HAP-1 (cell line): ENCODE measurements around the gene TRIM37.

Experiments
- DNase-seq, 2 experiments: peaks; one replicate each; pipeline ENCODE4 v3.0.0-alpha.2; 2016 to 2020; ENCODE audit warnings: low spot score in 2 of 2
- H3K27me3 ChIP-seq: fragments of 250-450 bp; sonication (Bioruptor Pico); 2 replicates; pipeline ENCODE4 v1.5.1; 2020; ENCODE audit warnings: low read depth, mild to moderate bottlenecking, moderate library complexity
- H3K36me3 ChIP-seq: fragments of 250-450 bp; sonication (Bioruptor Pico); replicated peaks from 2 replicates; pipeline ENCODE4 v1.5.1; 2020; ENCODE audit warnings: mild to moderate bottlenecking
- H3K4me1 ChIP-seq: fragments of 250-450 bp; sonication (Bioruptor Pico); 2 replicates; pipeline ENCODE4 v1.5.1; 2020; ENCODE audit warnings: mild to moderate bottlenecking
- H3K4me3 ChIP-seq: fragments of 250-450 bp; sonication (Bioruptor Pico); 2 replicates; pipeline ENCODE4 v1.5.1; 2020; ENCODE audit warnings: mild to moderate bottlenecking, moderate library complexity
- H3K9me3 ChIP-seq: fragments of 250-450 bp; sonication (Bioruptor Pico); 2 replicates; pipeline ENCODE4 v1.5.1; 2020; ENCODE audit warnings: mild to moderate bottlenecking, moderate library complexity
- in situ Hi-C: fragments of 300-500 bp; cut with MboI; formaldehyde crosslinking; loops from 3 replicates; pipeline ENCODE4 v1.14.3; 2020; ENCODE audit warnings: low sequenced_read_pairs, inconsistent platforms, mixed read lengths

Gene TRIM37

DNA sequence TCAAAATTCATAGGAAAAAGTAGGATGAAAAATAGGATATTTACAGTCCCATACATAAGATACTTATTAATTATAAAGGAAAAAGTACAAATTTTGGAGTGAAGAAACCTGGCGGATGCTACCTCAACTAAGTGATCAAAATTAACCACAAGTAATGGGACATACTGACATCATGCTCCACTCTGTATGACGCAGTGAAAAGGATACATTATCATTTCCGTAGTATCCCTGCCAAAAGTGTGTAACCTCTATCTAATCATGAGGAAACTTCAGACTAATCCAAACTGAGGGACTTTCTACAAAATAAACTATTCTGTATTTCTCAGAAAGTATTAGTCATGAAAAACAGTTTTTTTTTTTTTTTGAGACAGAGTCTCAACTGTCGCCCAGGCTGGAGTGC lies 60.5 kb downstream of the TRIM37 start:
- Histone ChIP-seq H3K36me3 (peaks cover 21% of the 10 kb centered on the region), H3K4me1 (no peaks in the 10 kb centered on the region), H3K9me3 (no peaks in the 10 kb centered on the region), H3K4me3 (no peak overlapping the region), H3K27me3 (no peaks in the 10 kb centered on the region)
- no peak for DNase-seq
- in situ Hi-C loops: no loop called here

DNA sequence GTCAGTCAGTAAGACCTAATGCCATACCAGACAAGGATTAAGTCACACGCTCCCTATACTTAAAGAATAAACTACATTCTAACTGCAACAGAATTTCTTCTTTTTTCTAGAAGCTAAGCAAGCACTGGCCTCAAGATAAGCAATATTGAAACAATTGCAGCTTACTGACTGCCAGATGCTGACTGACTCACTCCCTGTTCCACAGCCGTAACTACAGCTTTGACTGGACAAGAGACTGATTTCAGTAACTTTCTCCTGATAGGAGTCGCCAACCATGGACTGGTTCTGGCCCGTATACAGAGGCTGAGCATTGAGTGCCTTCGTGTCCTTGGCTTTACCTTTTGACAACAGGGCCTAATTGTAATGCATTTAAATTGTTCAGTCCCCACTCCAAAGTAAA lies 67.9 kb downstream of the TRIM37 start:
- no peak overlapping the region for H3K4me3 ChIP-seq
- H3K4me1 ChIP-seq: no peaks in the 10 kb centered on the region
- no peak for DNase-seq
- no peaks in the 10 kb centered on the region for H3K27me3 ChIP-seq
- in situ Hi-C loops: no loop called here
- H3K36me3 ChIP-seq: peaks cover 27% of the 10 kb centered on the region
- H3K9me3 ChIP-seq: no peaks in the 10 kb centered on the region

DNA sequence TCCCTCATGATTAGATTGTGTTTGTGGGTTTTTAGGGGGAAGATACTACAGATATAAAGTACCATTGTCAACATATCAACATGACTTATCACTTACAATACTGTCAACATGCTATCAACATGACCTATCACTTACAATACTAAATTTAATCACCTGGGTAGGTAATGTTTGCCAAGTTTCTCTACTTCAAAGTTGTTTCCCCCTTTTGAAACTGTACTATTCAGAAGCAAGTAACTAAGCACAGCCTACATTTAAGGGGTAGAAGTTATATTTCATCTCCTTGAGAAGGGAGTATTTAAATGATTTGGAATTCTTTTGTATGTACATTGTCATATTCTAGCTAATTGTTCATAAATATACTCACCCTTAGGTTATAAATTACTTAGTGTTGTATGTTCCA lies 68.7 kb downstream of the TRIM37 start:
- H3K27me3 ChIP-seq: no peaks in the 10 kb centered on the region
- H3K9me3 ChIP-seq: no peaks in the 10 kb centered on the region
- H3K4me1 ChIP-seq: no peaks in the 10 kb centered on the region
- no peak overlapping the region for H3K4me3 ChIP-seq
- DNase-seq: no peak
- in situ Hi-C loops: no loop called here
- peaks cover 24% of the 10 kb centered on the region for H3K36me3 ChIP-seq

DNA sequence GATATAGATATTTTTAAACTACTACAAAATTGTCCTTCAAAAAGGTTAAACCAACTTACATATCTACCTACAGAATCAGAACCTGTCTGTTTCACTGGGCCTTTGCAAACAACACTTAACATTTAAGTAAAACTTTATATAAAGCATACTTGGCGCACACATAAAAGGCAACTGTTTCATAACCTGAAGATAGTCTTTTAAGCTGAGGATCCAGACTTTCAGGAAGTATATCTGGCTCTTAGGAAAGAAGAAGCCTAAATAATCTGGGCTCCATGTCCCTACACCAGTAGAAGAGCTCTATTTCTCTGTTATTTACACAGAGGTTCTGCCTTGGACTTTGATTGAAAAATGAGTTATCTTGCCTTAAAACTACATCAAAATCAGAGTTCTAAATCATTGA lies 75.9 kb downstream of the TRIM37 start:
- H3K9me3 ChIP-seq: no peaks in the 10 kb centered on the region
- peaks cover 5% of the 10 kb centered on the region; the same call in 1 of the 2 replicates for H3K36me3 ChIP-seq
- DNase-seq: no peak
- no peaks in the 10 kb centered on the region for H3K4me1 ChIP-seq
- H3K4me3 ChIP-seq: no peak overlapping the region
- in situ Hi-C loops: no loop called here
- no peaks in the 10 kb centered on the region for H3K27me3 ChIP-seq

DNA sequence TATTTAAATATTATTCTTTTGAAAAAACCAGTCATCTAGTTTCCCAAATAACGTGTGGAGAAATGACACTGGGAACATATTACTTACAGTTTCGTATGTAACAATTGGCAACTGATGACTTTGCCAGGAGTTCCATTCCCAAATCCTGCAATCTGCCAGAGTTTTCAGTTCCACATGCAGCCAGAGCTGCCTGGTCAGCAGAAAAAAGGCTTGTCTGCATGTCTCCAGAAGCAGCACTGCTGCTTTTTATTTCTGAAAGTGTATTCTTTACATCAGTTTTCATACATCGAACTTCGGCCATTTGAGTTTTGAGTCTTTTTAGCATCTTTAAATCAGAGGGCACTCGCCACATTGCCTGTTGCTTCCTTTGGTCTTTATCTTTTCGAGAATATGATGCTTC lies 78.4 kb downstream of the TRIM37 start:
- Histone ChIP-seq H3K4me1 (no peaks in the 10 kb centered on the region), H3K9me3 (no peaks in the 10 kb centered on the region), H3K36me3 (peaks cover 5% of the 10 kb centered on the region; the same call in 1 of the 2 replicates), H3K4me3 (no peak overlapping the region), H3K27me3 (no peaks in the 10 kb centered on the region)
- DNase-seq: no peak
- in situ Hi-C loops: no loop called here

DNA sequence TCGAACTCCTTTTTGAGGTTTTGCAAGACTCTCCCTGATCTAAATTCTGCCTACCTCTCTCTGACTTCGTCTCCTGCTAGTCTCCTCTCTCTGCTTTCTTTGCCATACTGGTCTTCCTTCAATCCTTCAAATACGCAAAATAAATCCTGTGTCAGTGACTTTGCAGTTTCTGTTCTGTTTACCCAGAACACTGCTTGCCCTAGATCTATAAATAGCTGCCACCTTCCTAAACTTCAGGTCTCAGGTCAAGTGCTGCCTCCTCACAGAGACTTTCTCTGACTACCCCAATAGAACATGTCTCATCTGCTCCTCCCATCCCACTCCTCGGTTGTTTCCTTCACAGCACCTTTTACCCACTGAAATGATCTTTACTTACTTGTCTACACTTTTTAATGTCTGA lies 78.9 kb downstream of the TRIM37 start:
- Histone ChIP-seq H3K4me1 (no peaks in the 10 kb centered on the region), H3K36me3 (peaks cover 5% of the 10 kb centered on the region; the same call in 1 of the 2 replicates), H3K4me3 (no peak overlapping the region), H3K9me3 (no peaks in the 10 kb centered on the region), H3K27me3 (no peaks in the 10 kb centered on the region)
- DNase-seq: no peak
- in situ Hi-C loops: no loop called here

DNA sequence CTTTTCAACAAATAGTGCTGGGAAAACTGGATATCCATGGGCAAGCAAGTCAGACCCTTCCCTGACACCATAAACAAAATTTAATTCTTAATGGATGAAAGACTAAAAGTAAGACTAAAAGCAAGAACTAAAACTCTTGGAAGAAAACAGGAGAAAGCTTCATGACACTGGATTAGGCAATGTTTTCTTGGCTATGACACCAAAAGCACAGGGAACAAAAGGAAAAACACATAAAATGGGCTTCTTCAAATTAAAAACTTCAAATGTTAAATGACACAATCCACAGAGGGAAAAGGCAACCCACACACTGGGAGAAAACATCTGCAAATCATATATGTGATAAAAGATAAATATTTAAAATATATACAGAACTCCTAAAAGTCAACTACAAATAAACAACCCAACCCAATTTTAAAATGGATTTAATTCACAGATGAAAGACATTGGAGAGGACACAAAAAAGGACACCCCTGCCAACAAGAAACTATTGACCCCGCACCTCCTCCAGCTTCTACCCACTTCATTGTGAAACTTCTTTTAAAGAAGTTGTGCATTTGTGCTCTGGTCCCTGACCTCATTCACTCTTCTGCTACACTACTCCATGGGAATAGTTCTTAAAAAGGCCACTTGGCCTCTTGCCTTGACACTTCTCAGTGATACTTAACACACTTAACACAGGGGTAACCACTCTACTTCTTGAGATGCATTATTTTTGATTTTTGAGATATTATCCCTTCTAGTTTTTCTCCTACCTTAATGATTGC lies 80.3 kb downstream of the TRIM37 start:
- no peak overlapping the region for H3K4me3 ChIP-seq
- H3K36me3 ChIP-seq: peaks cover 5% of the 10 kb centered on the region; the same call in 1 of the 2 replicates
- H3K9me3 ChIP-seq: no peaks in the 10 kb centered on the region
- no peaks in the 10 kb centered on the region for H3K4me1 ChIP-seq
- no peak for DNase-seq
- no peaks in the 10 kb centered on the region for H3K27me3 ChIP-seq
- in situ Hi-C loops: no loop called here

DNA sequence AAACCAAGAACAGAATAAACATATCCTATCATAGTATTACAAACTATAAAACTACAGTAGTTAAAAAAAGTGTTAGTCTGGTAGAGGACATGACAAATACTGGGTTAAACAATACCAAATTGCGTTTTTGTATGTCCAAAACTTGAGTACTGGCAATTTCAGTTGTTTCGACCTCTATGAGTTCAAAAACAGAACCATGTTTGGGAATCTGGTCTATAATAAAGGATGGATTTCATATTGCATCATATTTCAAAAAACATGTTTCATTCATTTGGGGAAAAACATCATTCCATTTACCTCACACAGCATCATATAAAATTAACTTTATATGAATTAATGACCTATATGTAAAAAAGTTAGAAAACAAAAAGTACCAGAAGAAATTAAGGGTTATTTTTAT lies 81.8 kb downstream of the TRIM37 start:
- in situ Hi-C loops: no loop called here
- H3K4me1 ChIP-seq: no peaks in the 10 kb centered on the region
- no peak overlapping the region for H3K4me3 ChIP-seq
- no peaks in the 10 kb centered on the region for H3K9me3 ChIP-seq
- no peak for DNase-seq
- no peaks in the 10 kb centered on the region for H3K27me3 ChIP-seq
- peaks cover 3% of the 10 kb centered on the region; the same call in 1 of the 2 replicates for H3K36me3 ChIP-seq

DNA sequence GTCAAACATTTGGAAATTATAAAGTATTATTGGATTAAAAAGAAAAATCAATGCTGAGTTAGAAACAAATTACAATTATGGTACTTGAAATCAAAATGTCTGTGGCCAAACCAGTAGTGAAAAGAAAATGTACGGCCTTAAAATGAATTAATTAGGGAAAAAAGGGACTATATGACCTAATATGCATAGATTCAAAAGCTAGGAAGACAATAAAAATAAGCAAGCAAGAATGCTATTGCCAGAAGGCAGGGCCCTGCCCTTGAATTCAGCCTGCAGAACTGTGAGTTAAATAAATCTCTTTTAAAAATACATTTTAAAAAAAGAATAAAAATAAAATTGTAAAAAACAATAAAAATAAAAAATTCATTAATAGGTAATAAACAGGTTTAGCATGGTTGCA lies 88.7 kb downstream of the TRIM37 start:
- H3K27me3 ChIP-seq: no peaks in the 10 kb centered on the region
- no peaks in the 10 kb centered on the region for H3K4me1 ChIP-seq
- in situ Hi-C loops: no loop called here
- no peaks in the 10 kb centered on the region for H3K36me3 ChIP-seq
- H3K4me3 ChIP-seq: no peak overlapping the region
- no peaks in the 10 kb centered on the region for H3K9me3 ChIP-seq
- no peak for DNase-seq

DNA sequence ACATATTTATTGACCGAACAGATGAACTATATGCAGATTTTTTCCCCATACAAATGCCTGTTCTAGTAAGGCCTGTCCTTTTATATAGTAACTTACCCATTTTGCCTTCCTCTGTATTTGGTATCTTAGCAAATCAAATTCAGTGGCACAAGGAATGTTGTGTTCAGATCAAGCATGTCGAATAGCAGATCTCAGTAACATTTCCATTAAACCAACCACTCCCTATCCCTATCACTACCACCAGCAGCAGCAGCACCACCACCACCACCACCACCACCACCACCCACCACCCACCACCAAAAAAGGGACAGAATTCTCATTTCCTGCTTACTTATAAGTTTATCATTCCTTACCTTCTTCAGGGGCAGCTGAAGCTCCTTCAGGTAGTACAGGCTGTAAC lies 94.7 kb downstream of the TRIM37 start:
- H3K9me3 ChIP-seq: no peaks in the 10 kb centered on the region
- H3K4me1 ChIP-seq: no peaks in the 10 kb centered on the region
- H3K36me3 ChIP-seq: peaks cover 7% of the 10 kb centered on the region
- H3K4me3 ChIP-seq: no peak overlapping the region
- in situ Hi-C loops: no loop called here
- no peak for DNase-seq
- no peaks in the 10 kb centered on the region for H3K27me3 ChIP-seq

DNA sequence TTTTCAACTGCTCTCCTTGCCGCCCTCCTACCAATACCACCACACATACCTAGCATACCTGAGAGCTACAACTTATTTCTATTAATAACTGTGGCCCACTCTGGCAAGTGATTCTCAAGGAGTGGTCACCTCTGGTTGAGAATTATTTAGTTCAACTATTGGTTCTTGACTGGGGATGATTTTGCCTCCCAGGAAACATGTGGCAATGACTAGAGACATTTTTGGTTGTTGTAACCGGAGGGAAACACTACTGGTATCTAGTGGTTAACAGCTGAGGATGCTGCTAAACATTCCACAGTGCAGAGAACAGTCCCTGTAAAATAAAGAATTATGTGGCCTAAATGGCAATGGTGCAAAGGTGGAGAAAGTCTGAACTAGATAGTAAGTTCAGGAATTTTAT lies 96.7 kb downstream of the TRIM37 start:
- in situ Hi-C loops: no loop called here
- DNase-seq: no peak
- H3K4me3 ChIP-seq: no peak overlapping the region
- no peaks in the 10 kb centered on the region for H3K27me3 ChIP-seq
- peaks cover 7% of the 10 kb centered on the region for H3K36me3 ChIP-seq
- no peaks in the 10 kb centered on the region for H3K4me1 ChIP-seq
- no peaks in the 10 kb centered on the region for H3K9me3 ChIP-seq

DNA sequence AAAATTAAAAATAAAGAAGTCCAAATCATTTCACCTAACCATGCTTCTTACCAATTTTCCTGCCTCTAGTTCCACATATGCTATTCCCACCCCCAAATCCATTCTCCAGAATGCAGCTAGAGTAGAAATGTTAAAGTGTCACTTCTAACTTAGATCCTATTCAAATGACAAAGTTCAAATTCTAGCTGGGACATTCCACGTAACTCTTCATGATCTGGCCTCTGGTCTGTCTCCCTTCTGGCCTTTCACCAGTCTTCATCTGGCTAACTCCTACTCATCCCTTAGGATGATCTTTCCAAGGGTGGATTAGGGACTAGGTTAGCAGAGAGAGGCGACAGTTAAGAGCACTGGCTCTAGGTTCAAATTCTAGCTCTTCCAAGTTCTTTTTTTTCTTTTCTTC lies 97.9 kb downstream of the TRIM37 start:
- Histone ChIP-seq H3K4me1 (no peaks in the 10 kb centered on the region), H3K36me3 (peaks cover 7% of the 10 kb centered on the region), H3K9me3 (no peaks in the 10 kb centered on the region), H3K27me3 (no peaks in the 10 kb centered on the region), H3K4me3 (no peak overlapping the region)
- no peak for DNase-seq
- in situ Hi-C loops: loop anchor here (5.0 kb wide), 1 partner anchor 486 kb away; no protein-coding TSS in a partner anchor

DNA sequence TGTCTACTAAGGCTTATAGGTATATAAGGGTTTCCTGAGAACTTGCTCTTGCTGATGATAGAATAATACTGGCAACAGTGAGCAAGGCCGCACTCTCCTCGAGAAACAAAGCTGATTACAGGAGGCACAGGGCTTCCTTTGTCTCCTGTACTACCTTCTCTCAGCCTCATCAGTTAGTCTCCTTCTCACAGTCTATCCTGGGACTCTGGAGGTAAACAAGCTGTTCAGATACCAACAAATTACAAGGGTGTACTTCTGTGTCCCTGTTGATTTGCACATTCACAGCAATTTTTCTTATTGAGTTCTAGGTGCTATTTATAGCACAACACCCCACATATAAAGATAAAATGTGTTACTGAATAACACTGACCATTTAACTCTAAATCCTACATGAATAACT lies 98.7 kb downstream of the TRIM37 start:
- in situ Hi-C loops: loop anchor here (5.0 kb wide), 1 partner anchor 486 kb away; no protein-coding TSS in a partner anchor
- Histone ChIP-seq H3K4me3 (no peak overlapping the region), H3K27me3 (no peaks in the 10 kb centered on the region), H3K36me3 (peaks cover 7% of the 10 kb centered on the region), H3K9me3 (no peaks in the 10 kb centered on the region), H3K4me1 (peaks cover 6% of the 10 kb centered on the region; the same call in 1 of the 2 replicates)
- no peak for DNase-seq

DNA sequence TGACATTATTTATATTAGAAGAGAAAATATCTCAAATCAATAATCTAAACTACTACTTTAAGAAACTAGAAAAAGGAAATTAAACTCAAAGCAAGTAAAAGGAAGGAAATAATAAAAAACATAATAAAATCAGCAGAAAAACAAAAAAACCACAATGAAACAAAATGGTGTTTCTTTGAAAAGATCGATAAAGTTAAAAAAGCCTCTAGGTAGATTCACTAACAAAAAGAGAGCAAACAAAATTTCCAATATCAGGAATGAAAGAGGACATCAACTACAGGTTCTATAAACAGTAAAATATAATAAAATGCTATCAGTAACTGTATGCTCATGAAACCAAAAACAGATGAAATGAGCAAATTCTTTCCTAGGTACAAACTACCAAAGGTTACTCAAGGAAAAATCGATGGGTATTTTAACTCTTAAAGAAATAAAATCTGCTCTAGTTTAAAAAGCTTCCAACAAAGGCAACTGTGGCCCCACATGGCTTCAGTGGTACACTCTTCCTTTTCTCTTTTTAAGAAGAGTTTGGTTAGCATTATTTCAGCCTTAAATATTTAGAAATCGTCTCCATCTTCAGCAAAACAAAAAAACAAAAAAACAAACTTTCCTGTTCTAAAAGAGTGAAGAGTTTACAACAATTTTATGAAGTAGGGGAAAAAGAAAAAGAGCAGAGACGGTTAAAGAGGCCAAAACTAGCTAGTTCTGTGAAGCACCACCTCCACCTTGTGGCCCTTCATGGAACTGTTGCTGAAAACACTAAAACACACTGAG lies 102.2 kb downstream of the TRIM37 start:
- H3K36me3 ChIP-seq: peaks cover 5% of the 10 kb centered on the region; the same call in 1 of the 2 replicates
- in situ Hi-C loops: loop anchor here (5.0 kb wide), 1 partner anchor 482 kb away; no protein-coding TSS in a partner anchor
- peaks cover 23% of the 10 kb centered on the region for H3K4me1 ChIP-seq

More for the DNA sequence above, 102.2 kb downstream of the TRIM37 start:
- DNase-seq: peak; percentile 76 to 77
- no peaks in the 10 kb centered on the region for H3K27me3 ChIP-seq
- no peaks in the 10 kb centered on the region for H3K9me3 ChIP-seq
- no peak overlapping the region for H3K4me3 ChIP-seq
